Cardiac muscle cell (in vitro differentiated cells and primary cell): ENCODE measurements around the gene ADSS2. TPM values are rescaled to one million over a fixed set of nuclear protein-coding genes. Genes with fewer than 3 reads are reported as not detected.

Experiments
- DNase-seq, 2 donors: peaks; one replicate each; pipeline versions ENCODE4 v3.0.0 to v3.0.0-alpha.2; 2010 to 2017; ENCODE audit warnings: low read depth in 1 of 2, low spot score in 1 of 2
- H3K27ac ChIP-seq: fragments of 200-600 bp; sonication (generic); 2 replicates; pipeline ENCODE4 v1.5.1; 2016
- H3K27me3 ChIP-seq: fragments of 200-600 bp; sonication (generic); 2 replicates; pipeline ENCODE4 v1.6.0; 2016; ENCODE audit warnings: control low read depth
- H3K36me3 ChIP-seq: fragments of 200-600 bp; sonication (generic); 2 replicates; pipeline ENCODE4 v1.5.1; 2016; ENCODE audit warnings: control low read depth
- H3K4me1 ChIP-seq: fragments of 200-600 bp; sonication (generic); 2 replicates; pipeline ENCODE4 v1.8.1; 2017; ENCODE audit warnings: low read depth, mild to moderate bottlenecking, mixed run types
- H3K4me3 ChIP-seq: fragments of 200-600 bp; sonication (generic); 2 replicates; pipeline ENCODE4 v1.5.1; 2016; ENCODE audit warnings: mild to moderate bottlenecking
- H3K9me3 ChIP-seq: fragments of 200-600 bp; sonication (generic); 2 replicates; pipeline ENCODE4 v1.5.1; 2017; ENCODE audit warnings: low read depth, mild to moderate bottlenecking, control low read depth
- CTCF ChIP-seq: IDR thresholded peaks from 2 replicates; pipeline ENCODE4 v1.5.1; 2012; ENCODE audit warnings: low read depth, mild to moderate bottlenecking, low read length
- polyA plus RNA-seq: library from polyadenylated mRNA; unstranded; fragments of >200 nt; fragmentation: Nextera tagmentation; extraction: Ambion mirVana; gene quantifications from 2 replicates; pipeline ENCODE4 v1.2.1, GENCODE V29; 2016
- total RNA-seq: library from RNA; depleted of rRNA; stranded (reverse); fragments of >200 nt; gene quantifications from 2 replicates; pipeline ENCODE4 v1.2.3, GENCODE V29; 2016

ADSS2 gene
- total and polyA plus RNA-seq, 2 experiments from 2014 or later, result 12.8 to 22.8 TPM

GRCh38 chr1:244405856-244406255 is 45.9 kb downstream of the ADSS2 start:
- Histone ChIP-seq H3K27ac (no peak overlapping the region), H3K9me3 (no peaks in the 10 kb centered on the region)
- no peak for DNase-seq

GRCh38 chr1:244403431-244403830 is 48.3 kb downstream of the ADSS2 start:
- no peak for DNase-seq
- no peak overlapping the region for H3K27ac ChIP-seq
- H3K36me3 ChIP-seq, result no peaks in the 10 kb centered on the region
- H3K4me3 ChIP-seq, result no peak overlapping the region
- H3K27me3 ChIP-seq, result no peaks in the 10 kb centered on the region
- H3K4me1 ChIP-seq, result no peaks in the 10 kb centered on the region
- no peak for TF ChIP-seq CTCF
- H3K9me3 ChIP-seq, result no peaks in the 10 kb centered on the region

More at GRCh38 chr1:244405856-244406255, 45.9 kb downstream of the ADSS2 start:
- H3K36me3 ChIP-seq, result no peaks in the 10 kb centered on the region
- TF ChIP-seq CTCF, result no peak
- no peaks in the 10 kb centered on the region for H3K4me1 ChIP-seq
- no peak overlapping the region for H3K4me3 ChIP-seq
- no peaks in the 10 kb centered on the region for H3K27me3 ChIP-seq

GRCh38 chr1:244400974-244401373 is 50.7 kb downstream of the ADSS2 start:
- Histone ChIP-seq H3K27ac (no peak overlapping the region), H3K4me1 (no peaks in the 10 kb centered on the region), H3K9me3 (no peaks in the 10 kb centered on the region), H3K27me3 (no peaks in the 10 kb centered on the region), H3K4me3 (no peak overlapping the region), H3K36me3 (no peaks in the 10 kb centered on the region)
- TF ChIP-seq CTCF, result no peak
- no peak for DNase-seq

GRCh38 chr1:244397131-244397530 is 54.6 kb downstream of the ADSS2 start:
- Histone ChIP-seq H3K4me3 (no peak overlapping the region), H3K4me1 (no peaks in the 10 kb centered on the region), H3K9me3 (no peaks in the 10 kb centered on the region), H3K27me3 (no peaks in the 10 kb centered on the region), H3K36me3 (no peaks in the 10 kb centered on the region), H3K27ac (no peak overlapping the region)
- no peak for DNase-seq
- TF ChIP-seq CTCF, result no peak

- Histone ChIP-seq H3K9me3 (no peaks in the 10 kb centered on the region), H3K27ac (no peak overlapping the region), H3K27me3 (no peaks in the 10 kb centered on the region), H3K4me1 (no peaks in the 10 kb centered on the region), H3K4me3 (no peak overlapping the region), H3K36me3 (no peaks in the 10 kb centered on the region)
- no peak for DNase-seq
- no peak for TF ChIP-seq CTCF
Observed at GRCh38 chr1:244395965-244396364, 55.7 kb downstream of the ADSS2 start.
